Progenitor cell of endocrine pancreas (in vitro differentiated cells): ENCODE results near the gene CELF6. TPM values are rescaled to one million over a fixed set of nuclear protein-coding genes. Genes with fewer than 3 reads are reported as not detected.

ENCODE experiments used
- DNase-seq: peaks from one replicate; pipeline ENCODE4 v3.0.0; 2021; ENCODE audit warnings: low spot score; ENCODE audit not compliant: unreplicated experiment
- H3K27ac Mint-ChIP-seq: 2 replicates; pipeline ENCODE4 v1.8.0; 2021; ENCODE audit warnings: mild to moderate bottlenecking, moderate library complexity, mixed read lengths
- H3K27me3 Mint-ChIP-seq: 2 replicates; pipeline ENCODE4 v1.8.0; 2021; ENCODE audit warnings: mixed read lengths
- H3K36me3 Mint-ChIP-seq: 2 replicates; pipeline ENCODE4 v1.8.0; 2022; ENCODE audit warnings: mixed read lengths; ENCODE audit not compliant: insufficient read depth
- H3K4me1 Mint-ChIP-seq: 2 replicates; pipeline ENCODE4 v1.8.0; 2021; ENCODE audit warnings: low read depth, mixed read lengths
- H3K4me3 Mint-ChIP-seq: 2 replicates; pipeline ENCODE4 v1.8.0; 2021; ENCODE audit warnings: low read depth, mild to moderate bottlenecking, moderate library complexity, mixed read lengths
- H3K9me3 Mint-ChIP-seq: 2 replicates; pipeline ENCODE4 v1.8.0; 2021; ENCODE audit warnings: low read depth, mixed read lengths
- CTCF ChIP-seq: fragments of 200-600 bp; sonication (generic); IDR thresholded peaks from one replicate; pipeline ENCODE4 v1.5.0; 2021; ENCODE audit warnings: antibody characterized with exemption, mild to moderate bottlenecking; ENCODE audit not compliant: unreplicated experiment
- total RNA-seq: library from RNA; stranded (reverse); gene quantifications from 2 replicates; pipeline ENCODE4 v1.2.1, GENCODE V29; 2021

Gene CELF6
- total RNA-seq, 1 donor from 2014 or later: 1.4 TPM

- Mint-ChIP-seq H3K27ac (no peak overlapping the region), H3K27me3 (peaks cover 48% of the 10 kb centered on the region), H3K4me1 (no peaks in the 10 kb centered on the region), H3K9me3 (no peaks in the 10 kb centered on the region), H3K4me3 (no peak overlapping the region), H3K36me3 (no peaks in the 10 kb centered on the region)
- no peak for TF ChIP-seq CTCF
- DNase-seq: no peak
These were observed 6.5 kb downstream of the CELF6 start for GRCh38 chr15:72313448-72313840.

- no peaks in the 10 kb centered on the region for H3K4me1 Mint-ChIP-seq
- no peaks in the 10 kb centered on the region for H3K36me3 Mint-ChIP-seq
- peaks cover 44% of the 10 kb centered on the region for H3K27me3 Mint-ChIP-seq
- H3K27ac Mint-ChIP-seq: no peak overlapping the region
- H3K4me3 Mint-ChIP-seq: no peak overlapping the region
- TF ChIP-seq CTCF: peak; percentile 80
- DNase-seq: peak; percentile 52
- no peaks in the 10 kb centered on the region for H3K9me3 Mint-ChIP-seq
These were observed 7.1 kb downstream of the CELF6 start for GRCh38 chr15:72312605-72313447.

- Mint-ChIP-seq H3K4me3 (no peak overlapping the region), H3K4me1 (no peaks in the 10 kb centered on the region), H3K36me3 (no peaks in the 10 kb centered on the region), H3K27ac (no peak overlapping the region), H3K27me3 (peaks cover 36% of the 10 kb centered on the region), H3K9me3 (no peaks in the 10 kb centered on the region)
- no peak for DNase-seq
- TF ChIP-seq CTCF: no peak
These were observed 12.9 kb downstream of the CELF6 start for GRCh38 chr15:72307026-72307425.

GRCh38 chr15:72306211-72306785 lies 13.7 kb downstream of the CELF6 start:
- no peak for DNase-seq
- Mint-ChIP-seq H3K4me1 (no peaks in the 10 kb centered on the region), H3K27me3 (peaks cover 36% of the 10 kb centered on the region), H3K9me3 (no peaks in the 10 kb centered on the region), H3K36me3 (no peaks in the 10 kb centered on the region), H3K4me3 (no peak overlapping the region), H3K27ac (no peak overlapping the region)
- no peak for TF ChIP-seq CTCF

- DNase-seq: no peak
These were observed 15.4 kb downstream of the CELF6 start for GRCh38 chr15:72304596-72304995.

More at GRCh38 chr15:72304596-72304995, 15.4 kb downstream of the CELF6 start:
- Mint-ChIP-seq H3K36me3 (no peaks in the 10 kb centered on the region), H3K4me3 (no peak overlapping the region), H3K4me1 (no peaks in the 10 kb centered on the region), H3K27me3 (peaks cover 27% of the 10 kb centered on the region), H3K9me3 (no peaks in the 10 kb centered on the region), H3K27ac (no peak overlapping the region)
- TF ChIP-seq CTCF: no peak
